Measurements from ENCODE around the gene TNRC6C. TPM values are rescaled to one million over a fixed set of nuclear protein-coding genes. Genes with fewer than 3 reads are reported as not detected.
"Not testable (repeated sequence)": the region's sequence is repeated elsewhere in the genome, so short reads cannot be mapped to it uniquely, and the experiment has no call there.

The TNRC6C gene
- total and polyA plus RNA-seq, 2 experiments from 2014 or later, result 4.2 to 5.6 TPM

DNA sequence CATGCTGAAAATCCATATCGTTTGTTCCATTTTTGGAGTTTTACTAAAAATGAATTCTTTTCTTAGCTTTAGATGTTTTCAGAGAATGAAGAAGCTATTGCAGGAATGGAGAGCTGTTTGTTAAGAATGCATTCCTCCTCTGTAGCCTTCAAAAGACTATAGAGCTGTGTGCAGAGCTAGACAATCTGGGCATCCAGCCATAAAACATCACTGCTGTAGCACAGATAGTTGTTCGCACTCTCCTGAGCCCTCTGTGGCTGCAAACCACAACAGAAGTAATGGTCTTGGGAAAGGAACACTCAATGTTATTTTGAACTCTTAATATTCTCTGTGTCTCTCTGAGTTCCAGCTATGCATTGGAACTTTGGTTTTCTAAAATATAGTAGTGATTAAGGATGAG, 4.9 kb downstream of the TNRC6C start:
- peaks cover 90% of the 10 kb centered on the region for H3K79me2 ChIP-seq
- H3K4me1 ChIP-seq (ENCODE audit: insufficient read depth), result peaks cover 9% of the 10 kb centered on the region
- H3K27me3 ChIP-seq, result no peaks in the 10 kb centered on the region
- peak; percentile 80 for DNase-seq (ENCODE audit: low spot score)
- H2AFZ ChIP-seq, result no peak overlapping the region
- H3K4me3 ChIP-seq, result no peak overlapping the region
- TF ChIP-seq EZH2phosphoT487 (IDR thresholded peaks at IDR 0.05; ENCODE audit: low read depth, severe bottlenecking, unreplicated experiment) (no peak), EZH2 (IDR thresholded peaks at IDR 0.05; ENCODE audit: borderline replicate concordance) (no peak)
- TF ChIP-seq, protein P1, sequence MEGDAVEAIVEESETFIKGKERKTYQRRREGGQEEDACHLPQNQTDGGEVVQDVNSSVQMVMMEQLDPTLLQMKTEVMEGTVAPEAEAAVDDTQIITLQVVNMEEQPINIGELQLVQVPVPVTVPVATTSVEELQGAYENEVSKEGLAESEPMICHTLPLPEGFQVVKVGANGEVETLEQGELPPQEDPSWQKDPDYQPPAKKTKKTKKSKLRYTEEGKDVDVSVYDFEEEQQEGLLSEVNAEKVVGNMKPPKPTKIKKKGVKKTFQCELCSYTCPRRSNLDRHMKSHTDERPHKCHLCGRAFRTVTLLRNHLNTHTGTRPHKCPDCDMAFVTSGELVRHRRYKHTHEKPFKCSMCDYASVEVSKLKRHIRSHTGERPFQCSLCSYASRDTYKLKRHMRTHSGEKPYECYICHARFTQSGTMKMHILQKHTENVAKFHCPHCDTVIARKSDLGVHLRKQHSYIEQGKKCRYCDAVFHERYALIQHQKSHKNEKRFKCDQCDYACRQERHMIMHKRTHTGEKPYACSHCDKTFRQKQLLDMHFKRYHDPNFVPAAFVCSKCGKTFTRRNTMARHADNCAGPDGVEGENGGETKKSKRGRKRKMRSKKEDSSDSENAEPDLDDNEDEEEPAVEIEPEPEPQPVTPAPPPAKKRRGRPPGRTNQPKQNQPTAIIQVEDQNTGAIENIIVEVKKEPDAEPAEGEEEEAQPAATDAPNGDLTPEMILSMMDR (IDR thresholded peaks at IDR 0.05; ENCODE audit: poor library complexity), result no peak
- H3K4me2 ChIP-seq, result no peak overlapping the region
- no peak overlapping the region for H3K27ac ChIP-seq
- no peaks in the 10 kb centered on the region for H3K9me3 ChIP-seq (ENCODE audit: low read depth)
- peaks cover 75% of the 10 kb centered on the region for H4K20me1 ChIP-seq (ENCODE audit: insufficient read depth, poor library complexity, severe bottlenecking)
- H3K36me3 ChIP-seq (replicated peaks; ENCODE audit: insufficient read depth, low read depth), result no peaks in the 10 kb centered on the region
- no peaks in the 10 kb centered on the region for H3K9me2 ChIP-seq (replicated peaks; ENCODE audit: insufficient read depth)
- 61% methylated on average over 2 of the region's 2 CpGs for WGBS (ENCODE audit: low lambda C conversion rate, missing lambda C conversion rate)

DNA sequence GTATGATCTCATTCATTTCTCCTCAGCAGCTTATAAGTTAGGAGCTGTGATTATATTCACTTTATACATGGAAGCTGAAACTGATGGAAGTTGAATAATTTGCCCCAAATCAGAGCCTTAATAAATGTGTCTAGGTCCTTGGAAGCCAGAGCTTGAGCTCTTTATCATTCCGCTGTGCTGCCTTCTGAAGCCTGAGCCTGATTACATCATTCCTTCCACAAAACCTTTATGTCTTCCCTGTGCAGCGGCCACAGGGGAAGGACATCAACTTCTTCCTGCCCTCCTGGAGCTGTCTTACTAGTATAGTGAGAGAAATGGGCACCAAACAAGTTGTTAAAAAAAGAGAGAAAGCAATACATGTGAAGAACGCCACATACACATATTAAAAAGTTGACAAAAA, 6.8 kb downstream of the TNRC6C start:
- H3K79me2 ChIP-seq, result peaks cover 98% of the 10 kb centered on the region
- no peak for DNase-seq (ENCODE audit: low spot score)
- no peak overlapping the region for H3K4me3 ChIP-seq
- no peak overlapping the region for H3K27ac ChIP-seq
- H4K20me1 ChIP-seq (ENCODE audit: insufficient read depth, poor library complexity, severe bottlenecking), result peaks cover 82% of the 10 kb centered on the region
- H3K36me3 ChIP-seq (replicated peaks; ENCODE audit: insufficient read depth, low read depth), result no peaks in the 10 kb centered on the region
- peaks cover 4% of the 10 kb centered on the region for H3K4me1 ChIP-seq (ENCODE audit: insufficient read depth)
- H3K27me3 ChIP-seq, result no peaks in the 10 kb centered on the region
- H3K4me2 ChIP-seq, result no peak overlapping the region
- TF ChIP-seq EZH2phosphoT487 (IDR thresholded peaks at IDR 0.05; ENCODE audit: low read depth, severe bottlenecking, unreplicated experiment) (no peak), EZH2 (IDR thresholded peaks at IDR 0.05; ENCODE audit: borderline replicate concordance) (no peak)
- TF ChIP-seq, protein P1 (IDR thresholded peaks at IDR 0.05; ENCODE audit: poor library complexity), result no peak
- whole genome bisulfite sequencing (ENCODE audit: low lambda C conversion rate, missing lambda C conversion rate), result 82% methylated on average over 3 of the region's 3 CpGs
- H3K9me2 ChIP-seq (replicated peaks; ENCODE audit: insufficient read depth), result no peaks in the 10 kb centered on the region
- no peak overlapping the region for H2AFZ ChIP-seq
- no peaks in the 10 kb centered on the region for H3K9me3 ChIP-seq (ENCODE audit: low read depth)

DNA sequence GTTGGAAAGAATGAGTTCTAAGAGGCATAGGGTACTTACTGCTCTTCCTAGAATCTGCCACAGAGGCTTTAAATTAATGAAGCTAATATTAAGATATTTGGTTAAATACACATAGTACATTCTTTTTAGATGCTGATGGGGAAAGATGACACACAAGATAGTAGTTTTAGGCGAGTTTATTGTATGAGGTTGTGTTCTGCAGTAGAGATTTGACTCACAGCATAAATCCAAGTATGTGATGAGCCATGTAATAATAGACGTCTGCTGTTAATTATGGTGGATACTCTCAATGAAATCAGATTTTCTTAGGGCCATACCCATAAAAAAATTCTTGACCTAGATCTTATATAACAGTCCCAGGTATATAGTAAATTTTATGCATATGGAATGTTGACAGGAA, 8.0 kb downstream of the TNRC6C start:
- Histone ChIP-seq H2AFZ (no peak overlapping the region), H3K36me3 (replicated peaks; ENCODE audit: insufficient read depth, low read depth) (no peaks in the 10 kb centered on the region), H3K27ac (no peak overlapping the region), H3K9me3 (ENCODE audit: low read depth) (no peaks in the 10 kb centered on the region), H3K4me1 (ENCODE audit: insufficient read depth) (no peaks in the 10 kb centered on the region), H3K4me2 (no peak overlapping the region), H3K4me3 (no peak overlapping the region), H4K20me1 (ENCODE audit: insufficient read depth, poor library complexity, severe bottlenecking) (peaks cover 79% of the 10 kb centered on the region), H3K27me3 (no peaks in the 10 kb centered on the region), H3K9me2 (replicated peaks; ENCODE audit: insufficient read depth) (no peaks in the 10 kb centered on the region), H3K79me2 (peaks cover 98% of the 10 kb centered on the region)
- DNase-seq (ENCODE audit: low spot score), result no peak
- 74% methylated on average over 2 of the region's 2 CpGs for WGBS (ENCODE audit: low lambda C conversion rate, missing lambda C conversion rate)
- TF ChIP-seq, protein P1 (IDR thresholded peaks at IDR 0.05; ENCODE audit: poor library complexity), result no peak
- TF ChIP-seq EZH2phosphoT487 (IDR thresholded peaks at IDR 0.05; ENCODE audit: low read depth, severe bottlenecking, unreplicated experiment) (no peak), EZH2 (IDR thresholded peaks at IDR 0.05; ENCODE audit: borderline replicate concordance) (no peak)

DNA sequence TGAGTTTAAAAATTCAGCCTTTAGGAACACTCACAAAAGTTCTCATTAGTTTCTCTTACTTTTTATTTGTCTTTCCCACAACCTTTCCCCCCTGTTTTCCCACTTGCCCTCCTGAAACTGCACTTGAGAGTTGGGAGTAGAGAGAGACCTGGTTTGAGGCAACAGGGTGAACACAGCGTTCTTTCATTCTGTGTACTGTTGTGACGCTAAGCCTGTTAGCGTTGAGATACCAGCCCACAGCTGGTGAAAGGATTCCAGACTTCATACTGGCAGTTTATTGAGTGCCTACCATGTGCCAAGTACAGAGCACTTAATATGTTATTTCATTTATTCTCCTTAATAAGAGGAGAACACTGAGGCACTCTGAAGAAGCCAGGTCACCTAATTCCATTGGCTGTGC, 10.3 kb downstream of the TNRC6C start:
- peaks cover 72% of the 10 kb centered on the region for H4K20me1 ChIP-seq (ENCODE audit: insufficient read depth, poor library complexity, severe bottlenecking)
- H3K36me3 ChIP-seq (replicated peaks; ENCODE audit: insufficient read depth, low read depth), result no peaks in the 10 kb centered on the region
- H3K27ac ChIP-seq, result no peak overlapping the region
- no peaks in the 10 kb centered on the region for H3K9me2 ChIP-seq (replicated peaks; ENCODE audit: insufficient read depth)
- TF ChIP-seq, protein P1 (IDR thresholded peaks at IDR 0.05; ENCODE audit: poor library complexity), result no peak
- TF ChIP-seq EZH2 (IDR thresholded peaks at IDR 0.05; ENCODE audit: borderline replicate concordance), result no peak
- no peak for TF ChIP-seq EZH2phosphoT487 (IDR thresholded peaks at IDR 0.05; ENCODE audit: low read depth, severe bottlenecking, unreplicated experiment)
- H3K79me2 ChIP-seq, result peaks cover 96% of the 10 kb centered on the region
- WGBS (ENCODE audit: low lambda C conversion rate, missing lambda C conversion rate), result 77% methylated on average over 3 of the region's 3 CpGs
- no peaks in the 10 kb centered on the region for H3K27me3 ChIP-seq
- no peaks in the 10 kb centered on the region for H3K9me3 ChIP-seq (ENCODE audit: low read depth)
- H3K4me1 ChIP-seq (ENCODE audit: insufficient read depth), result no peaks in the 10 kb centered on the region
- no peak overlapping the region for H2AFZ ChIP-seq
- no peak for DNase-seq (ENCODE audit: low spot score)
- H3K4me3 ChIP-seq, result no peak overlapping the region
- H3K4me2 ChIP-seq, result no peak overlapping the region

DNA sequence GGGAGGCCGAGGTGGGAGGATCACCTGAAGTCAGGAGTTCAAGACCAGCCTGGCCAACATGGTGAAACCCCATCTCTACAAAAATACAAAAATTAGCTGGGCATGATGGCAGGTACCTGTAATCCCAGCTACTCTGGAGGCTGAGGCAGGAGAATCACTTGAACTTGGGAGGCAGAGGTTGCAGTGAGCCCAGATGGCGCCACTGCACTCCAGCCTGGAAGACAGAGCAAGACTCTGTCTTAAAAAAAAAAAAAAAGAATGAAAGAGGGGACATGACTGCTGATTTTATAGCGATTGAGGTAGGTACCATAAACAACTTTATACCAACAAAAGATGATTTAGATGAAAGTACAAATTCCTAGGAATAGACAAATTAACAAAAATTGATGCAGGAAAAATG, 13.8 kb downstream of the TNRC6C start:
- DNase-seq (ENCODE audit: low spot score); H3K4me3 ChIP-seq; H3K36me3 ChIP-seq (replicated peaks; ENCODE audit: insufficient read depth, low read depth); H3K9me3 ChIP-seq (ENCODE audit: low read depth); H3K27ac ChIP-seq; H3K4me2 ChIP-seq; H3K9me2 ChIP-seq (replicated peaks; ENCODE audit: insufficient read depth); H2AFZ ChIP-seq; H3K27me3 ChIP-seq; H3K4me1 ChIP-seq (ENCODE audit: insufficient read depth): not testable (repeated sequence)
- Histone ChIP-seq H3K79me2 (peaks cover 90% of the 10 kb centered on the region), H4K20me1 (ENCODE audit: insufficient read depth, poor library complexity, severe bottlenecking) (peaks cover 51% of the 10 kb centered on the region)
- WGBS (ENCODE audit: low lambda C conversion rate, missing lambda C conversion rate), result 91% methylated on average over 3 of the region's 3 CpGs

All from hepatocyte (in vitro differentiated cells).